GM04504 (cell line): Measurements from ENCODE around the gene PPP1R7.

Source experiments
- DNase-seq: peaks from one replicate; pipeline ENCODE4 v3.0.0-alpha.2; 2012; ENCODE audit warnings: low read depth

The PPP1R7 gene

GRCh38 chr2:241215421-241215820, 65.2 kb downstream of the PPP1R7 start:
- DNase-seq: no peak

- no peak for DNase-seq
These were observed 66.0 kb downstream of the PPP1R7 start for GRCh38 chr2:241216211-241216761.

GRCh38 chr2:241217320-241218031, 67.2 kb downstream of the PPP1R7 start:
- no peak for DNase-seq

GRCh38 chr2:241218131-241219029, 68.1 kb downstream of the PPP1R7 start:
- no peak for DNase-seq

GRCh38 chr2:241219030-241219382, 68.7 kb downstream of the PPP1R7 start:
- no peak for DNase-seq

- no peak for DNase-seq
These were observed 69.6 kb downstream of the PPP1R7 start for GRCh38 chr2:241219856-241220356.

- DNase-seq: no peak
These were observed 73.1 kb downstream of the PPP1R7 start for GRCh38 chr2:241223211-241224017.

- DNase-seq: no peak
These were observed 74.0 kb downstream of the PPP1R7 start for GRCh38 chr2:241224018-241224850.

- DNase-seq: no peak
These were observed 74.7 kb downstream of the PPP1R7 start for GRCh38 chr2:241224851-241225438.

GRCh38 chr2:241225545-241225944, 75.3 kb downstream of the PPP1R7 start:
- DNase-seq: no peak

- DNase-seq: no peak
These were observed 75.7 kb downstream of the PPP1R7 start for GRCh38 chr2:241225983-241226382.

GRCh38 chr2:241226723-241227572, 76.7 kb downstream of the PPP1R7 start:
- no peak for DNase-seq

- DNase-seq: no peak
These were observed 77.3 kb downstream of the PPP1R7 start for GRCh38 chr2:241227594-241227993.

GRCh38 chr2:241228081-241228859, 78.0 kb downstream of the PPP1R7 start:
- DNase-seq: no peak

GRCh38 chr2:241228860-241229516, 78.7 kb downstream of the PPP1R7 start:
- no peak for DNase-seq

GRCh38 chr2:241229563-241230401, 79.5 kb downstream of the PPP1R7 start:
- no peak for DNase-seq

- DNase-seq: no peak
These were observed 80.2 kb downstream of the PPP1R7 start for GRCh38 chr2:241230435-241230834.
